Measurements from ENCODE around the gene CNEP1R1.

CNEP1R1 gene

GRCh38 chr16:49995720-49996119, 29.3 kb upstream of the CNEP1R1 start:
- TF ChIP-seq CTCF (IDR thresholded peaks at IDR 0.05), result no peak
- Histone ChIP-seq H3K4me1 (no peaks in the 10 kb centered on the region), H3K36me3 (ENCODE audit: control insufficient read depth, insufficient read depth, low read length) (no peaks in the 10 kb centered on the region), H3K79me2 (no peaks in the 10 kb centered on the region), H3K9me3 (ENCODE audit: control insufficient read depth, low read length) (no peaks in the 10 kb centered on the region), H3K4me3 (ENCODE audit: low read depth, low read length) (no peak overlapping the region), H2AFZ (no peak overlapping the region), H3K27me3 (ENCODE audit: control insufficient read depth, insufficient read depth, low read length) (no peaks in the 10 kb centered on the region), H3K9ac (no peak overlapping the region), H3K27ac (no peak overlapping the region), H3K4me2 (ENCODE audit: low read length) (no peak overlapping the region)

GRCh38 chr16:49997721-49998251, 27.2 kb upstream of the CNEP1R1 start:
- Histone ChIP-seq H3K9me3 (ENCODE audit: control insufficient read depth, low read length) (no peaks in the 10 kb centered on the region), H3K4me2 (ENCODE audit: low read length) (no peak overlapping the region), H3K27ac (no peak overlapping the region), H3K79me2 (no peaks in the 10 kb centered on the region), H3K4me3 (ENCODE audit: low read depth, low read length) (no peak overlapping the region), H3K9ac (no peak overlapping the region), H3K36me3 (ENCODE audit: control insufficient read depth, insufficient read depth, low read length) (no peaks in the 10 kb centered on the region), H2AFZ (no peak overlapping the region), H3K27me3 (ENCODE audit: control insufficient read depth, insufficient read depth, low read length) (no peaks in the 10 kb centered on the region), H3K4me1 (no peaks in the 10 kb centered on the region)
- no peak for TF ChIP-seq CTCF (IDR thresholded peaks at IDR 0.05)

- no peak for TF ChIP-seq CTCF (IDR thresholded peaks at IDR 0.05)
- H3K9me3 ChIP-seq (ENCODE audit: control insufficient read depth, low read length), result no peaks in the 10 kb centered on the region
- H3K4me2 ChIP-seq (ENCODE audit: low read length), result no peak overlapping the region
- no peak overlapping the region for H2AFZ ChIP-seq
- H3K27ac ChIP-seq, result no peak overlapping the region
- no peaks in the 10 kb centered on the region for H3K79me2 ChIP-seq
- no peak overlapping the region for H3K4me3 ChIP-seq (ENCODE audit: low read depth, low read length)
- no peaks in the 10 kb centered on the region for H3K4me1 ChIP-seq
- H3K9ac ChIP-seq, result no peak overlapping the region
- H3K27me3 ChIP-seq (ENCODE audit: control insufficient read depth, insufficient read depth, low read length), result no peaks in the 10 kb centered on the region
- H3K36me3 ChIP-seq (ENCODE audit: control insufficient read depth, insufficient read depth, low read length), result no peaks in the 10 kb centered on the region
These were observed 26.0 kb upstream of the CNEP1R1 start for GRCh38 chr16:49998991-49999390.

- no peaks in the 10 kb centered on the region for H3K79me2 ChIP-seq
- H3K27ac ChIP-seq, result no peak overlapping the region
- no peak overlapping the region for H3K9ac ChIP-seq
- H2AFZ ChIP-seq, result no peak overlapping the region
- no peak for TF ChIP-seq CTCF (IDR thresholded peaks at IDR 0.05)
- H3K4me1 ChIP-seq, result no peaks in the 10 kb centered on the region
- H3K27me3 ChIP-seq (ENCODE audit: control insufficient read depth, insufficient read depth, low read length), result no peaks in the 10 kb centered on the region
- no peaks in the 10 kb centered on the region for H3K36me3 ChIP-seq (ENCODE audit: control insufficient read depth, insufficient read depth, low read length)
- no peak overlapping the region for H3K4me3 ChIP-seq (ENCODE audit: low read depth, low read length)
- H3K4me2 ChIP-seq (ENCODE audit: low read length), result no peak overlapping the region
- H3K9me3 ChIP-seq (ENCODE audit: control insufficient read depth, low read length), result no peaks in the 10 kb centered on the region
These were observed 23.9 kb upstream of the CNEP1R1 start for GRCh38 chr16:50001144-50001543.

- no peak overlapping the region for H3K4me3 ChIP-seq (ENCODE audit: low read depth, low read length)
- no peak overlapping the region for H2AFZ ChIP-seq
- no peak overlapping the region for H3K4me2 ChIP-seq (ENCODE audit: low read length)
- no peak for TF ChIP-seq CTCF (IDR thresholded peaks at IDR 0.05)
- no peaks in the 10 kb centered on the region for H3K9me3 ChIP-seq (ENCODE audit: control insufficient read depth, low read length)
- no peaks in the 10 kb centered on the region for H3K79me2 ChIP-seq
- no peaks in the 10 kb centered on the region for H3K27me3 ChIP-seq (ENCODE audit: control insufficient read depth, insufficient read depth, low read length)
- no peaks in the 10 kb centered on the region for H3K36me3 ChIP-seq (ENCODE audit: control insufficient read depth, insufficient read depth, low read length)
- no peak overlapping the region for H3K9ac ChIP-seq
- no peaks in the 10 kb centered on the region for H3K4me1 ChIP-seq
- H3K27ac ChIP-seq, result no peak overlapping the region
These were observed 22.8 kb upstream of the CNEP1R1 start for GRCh38 chr16:50002190-50002589.

Measured in parathyroid adenoma (tissue), 2 donors.